ENCODE data around the gene MTIF2. TPM values are rescaled to one million over a fixed set of nuclear protein-coding genes. Genes with fewer than 3 reads are reported as not detected.
"Not testable (repeated sequence)": the region's sequence is repeated elsewhere in the genome, so short reads cannot be mapped to it uniquely, and the experiment has no call there.

The MTIF2 gene
- total RNA-seq, 5 donors from 2014 or later (not counting 1 experiment from before 2014, with no cell fraction given) = 21.1 to 31.5 (median 29.4) TPM

DNA sequence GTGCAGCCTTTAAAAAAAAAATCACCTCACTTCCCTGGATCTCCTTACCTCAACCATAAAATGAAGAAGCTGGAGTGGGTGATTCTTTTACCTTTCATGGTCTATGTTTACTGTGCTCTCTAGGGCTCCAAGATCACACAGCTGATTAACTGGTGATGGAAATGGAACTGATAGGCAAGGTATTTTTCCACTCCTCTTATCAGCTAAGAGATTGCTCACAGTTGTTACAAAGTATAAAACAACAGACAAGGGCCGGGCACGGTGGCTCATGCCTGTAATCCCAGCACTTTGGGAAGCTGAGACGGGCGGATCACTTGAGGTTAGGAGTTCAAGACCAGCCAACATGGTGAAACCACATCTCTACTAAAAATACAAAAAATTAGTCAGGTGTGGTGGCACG is 22.0 kb downstream of the MTIF2 start:
- Mint-ChIP-seq H3K36me3 (peaks cover 34% of the 10 kb centered on the region), H3K4me3 (no peak overlapping the region), H3K9me3 (no peaks in the 10 kb centered on the region), H3K27me3 (no peaks in the 10 kb centered on the region), H3K27ac (no peak overlapping the region), H3K4me1 (no peaks in the 10 kb centered on the region)
- no peak overlapping the region for H3K27ac ChIP-seq (ENCODE audit: low read length)
- no peak for ATAC-seq (replicated peaks in 1 of 4)
- ChIA-PET CTCF (no interaction called here), POLR2A (interaction anchor here (0.5 to 0.6 kb wide), 3 partner anchors 118 to 1205 kb away, joined by 3 read pairs; no protein-coding TSS in a partner anchor)
- WGBS (ENCODE audit: insufficient coverage) = 100% methylated on average over 4 of the region's 5 CpGs
- H3K27me3 ChIP-seq (replicated peaks in 1 of 2; ENCODE audit: control insufficient read depth in 2 of 2, extremely low read depth in 1 of 2, insufficient read depth in 2 of 2, low read length in 1 of 2) = no peaks in the 10 kb centered on the region
- H3K9me3 ChIP-seq = no peaks in the 10 kb centered on the region
- DNase-seq = no peak
- H3K4me1 ChIP-seq (ENCODE audit: control insufficient read depth in 1 of 2, extremely low read depth in 1 of 2, insufficient read depth in 2 of 2, low read length in 2 of 2) = no peaks in the 10 kb centered on the region
- peaks cover 0 to 26% of the 10 kb centered on the region in 2 donors for H3K36me3 ChIP-seq (ENCODE audit: control insufficient read depth in 2 of 2, extremely low read depth in 1 of 2, insufficient read depth in 1 of 2, low read length in 1 of 2)
- no peak overlapping the region for H3K4me3 ChIP-seq (ENCODE audit: control insufficient read depth in 1 of 2, extremely low read depth in 1 of 2, low read length in 1 of 2)

DNA sequence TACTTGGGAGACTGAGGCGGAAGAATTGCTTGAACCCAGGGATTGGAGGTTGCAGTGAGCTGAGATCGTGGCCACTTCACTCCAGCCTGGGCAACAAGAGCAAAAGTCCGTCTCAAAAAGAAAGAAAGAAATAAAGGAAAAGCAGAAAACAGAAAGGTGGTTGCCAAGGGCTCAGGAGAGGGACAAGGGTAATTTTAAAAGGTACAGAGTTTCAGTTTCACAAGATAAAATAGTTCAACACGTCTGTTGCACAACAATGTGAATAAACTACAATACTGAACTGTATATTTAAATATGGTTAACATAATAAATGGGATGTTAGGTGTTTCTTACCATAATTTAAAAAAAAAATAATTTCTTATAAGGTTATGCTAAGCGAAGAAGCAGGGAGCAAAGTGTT is 23.6 kb downstream of the MTIF2 start:
- Mint-ChIP-seq H3K27ac (no peak overlapping the region), H3K36me3 (peaks cover 34% of the 10 kb centered on the region)
- CTCF ChIA-PET = no interaction called here

DNA sequence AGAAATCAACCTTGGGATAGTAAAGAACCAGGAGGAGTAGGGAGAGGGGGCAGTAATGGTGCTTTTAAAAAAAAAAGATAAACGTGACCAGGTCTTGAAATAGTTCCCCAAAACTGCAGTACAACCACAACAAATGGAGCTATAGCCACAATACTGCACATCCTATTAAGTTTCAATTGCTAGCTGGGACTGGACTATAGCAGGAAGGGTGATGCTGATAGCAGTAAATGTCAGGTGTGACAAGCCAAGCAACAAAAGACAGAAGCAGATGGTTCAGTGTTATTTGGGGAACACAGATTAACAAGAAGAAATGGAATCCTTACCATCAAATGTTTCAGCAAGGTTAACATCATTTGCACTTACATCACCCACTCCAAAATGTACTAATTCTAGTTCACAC is 26.4 kb downstream of the MTIF2 start:
- no peaks in the 10 kb centered on the region for H3K9me3 ChIP-seq
- Mint-ChIP-seq H3K27me3 (no peaks in the 10 kb centered on the region), H3K9me3 (no peaks in the 10 kb centered on the region), H3K4me3 (no peak overlapping the region), H3K4me1 (peaks cover 5 to 7% (median 6%) of the 10 kb centered on the region in 3 donors), H3K27ac (peak overlapping the region in 1 of 2 donors; percentile 2), H3K36me3 (peaks cover 30% of the 10 kb centered on the region)
- CTCF ChIA-PET = no interaction called here
- ATAC-seq (replicated peaks in 1 of 4) (no peak), DNase-seq (no peak)
- H3K27ac ChIP-seq (ENCODE audit: low read length) = no peak overlapping the region
- H3K27me3 ChIP-seq (replicated peaks in 1 of 2; ENCODE audit: control insufficient read depth in 2 of 2, extremely low read depth in 1 of 2, insufficient read depth in 2 of 2, low read length in 1 of 2) = no peaks in the 10 kb centered on the region
- no peak overlapping the region for H3K4me3 ChIP-seq (ENCODE audit: control insufficient read depth in 1 of 2, extremely low read depth in 1 of 2, low read length in 1 of 2)
- WGBS (ENCODE audit: insufficient coverage) = no CpG with 5 or more reads among the region's 1 CpG
- H3K4me1 ChIP-seq (ENCODE audit: control insufficient read depth in 1 of 2, extremely low read depth in 1 of 2, insufficient read depth in 2 of 2, low read length in 2 of 2) = no peaks in the 10 kb centered on the region
- peaks cover 0 to 20% of the 10 kb centered on the region in 2 donors for H3K36me3 ChIP-seq (ENCODE audit: control insufficient read depth in 2 of 2, extremely low read depth in 1 of 2, insufficient read depth in 1 of 2, low read length in 1 of 2)
- POLR2A ChIA-PET = no interaction called here

More for the DNA sequence above, 23.6 kb downstream of the MTIF2 start:
- H3K4me1 ChIP-seq (ENCODE audit: control insufficient read depth in 1 of 2, extremely low read depth in 1 of 2, insufficient read depth in 2 of 2, low read length in 2 of 2) = no peaks in the 10 kb centered on the region
- H3K4me3 Mint-ChIP-seq = no peak overlapping the region
- no peaks in the 10 kb centered on the region for H3K9me3 Mint-ChIP-seq
- H3K4me3 ChIP-seq (ENCODE audit: control insufficient read depth in 1 of 2, extremely low read depth in 1 of 2, low read length in 1 of 2) = no peak overlapping the region
- POLR2A ChIA-PET = no interaction called here
- no peak overlapping the region for H3K27ac ChIP-seq (ENCODE audit: low read length)
- no peak for DNase-seq
- peaks cover 0 to 24% of the 10 kb centered on the region in 2 donors for H3K36me3 ChIP-seq (ENCODE audit: control insufficient read depth in 2 of 2, extremely low read depth in 1 of 2, insufficient read depth in 1 of 2, low read length in 1 of 2)
- no peaks in the 10 kb centered on the region for H3K27me3 ChIP-seq (replicated peaks in 1 of 2; ENCODE audit: control insufficient read depth in 2 of 2, extremely low read depth in 1 of 2, insufficient read depth in 2 of 2, low read length in 1 of 2)
- no peaks in the 10 kb centered on the region for H3K9me3 ChIP-seq
- no peaks in the 10 kb centered on the region for H3K27me3 Mint-ChIP-seq
- 100% methylated on average over 1 of the region's 5 CpGs for WGBS (ENCODE audit: insufficient coverage)
- H3K4me1 Mint-ChIP-seq = no peaks in the 10 kb centered on the region
- ATAC-seq (replicated peaks in 1 of 4) = no peak

DNA sequence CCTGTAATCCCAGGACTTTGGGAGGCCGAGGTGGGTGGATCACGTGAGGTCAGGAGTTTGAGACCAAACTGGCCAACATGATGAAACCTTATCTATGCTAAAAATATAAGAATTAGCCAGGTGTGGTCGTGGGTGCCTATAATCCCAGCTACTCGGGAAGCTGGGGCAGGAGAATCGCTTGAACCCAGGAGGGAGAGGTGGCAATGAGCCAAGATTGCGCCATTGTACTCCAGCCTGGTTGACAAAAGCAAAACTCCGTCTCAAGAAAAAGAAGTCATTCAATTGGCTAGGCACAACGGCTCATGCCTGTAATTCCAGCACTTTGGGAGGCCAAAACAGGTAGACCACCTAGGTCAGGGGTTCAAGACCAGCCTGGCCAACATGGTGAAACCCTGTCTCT is 27.4 kb downstream of the MTIF2 start:
- POLR2A ChIA-PET; H3K27me3 Mint-ChIP-seq; H3K27ac ChIP-seq (ENCODE audit: low read length); H3K9me3 Mint-ChIP-seq; H3K4me3 ChIP-seq (ENCODE audit: control insufficient read depth in 1 of 2, extremely low read depth in 1 of 2, low read length in 1 of 2); H3K4me1 ChIP-seq (ENCODE audit: control insufficient read depth in 1 of 2, extremely low read depth in 1 of 2, insufficient read depth in 2 of 2, low read length in 2 of 2); H3K4me3 Mint-ChIP-seq; H3K9me3 ChIP-seq; H3K27ac Mint-ChIP-seq; H3K4me1 Mint-ChIP-seq; CTCF ChIA-PET; H3K27me3 ChIP-seq (replicated peaks in 1 of 2; ENCODE audit: control insufficient read depth in 2 of 2, extremely low read depth in 1 of 2, insufficient read depth in 2 of 2, low read length in 1 of 2); ATAC-seq (replicated peaks in 1 of 4); DNase-seq: not testable (repeated sequence)
- WGBS (ENCODE audit: insufficient coverage) = 100% methylated on average over 6 of the region's 8 CpGs
- peaks cover 23% of the 10 kb centered on the region for H3K36me3 Mint-ChIP-seq
- H3K36me3 ChIP-seq (ENCODE audit: control insufficient read depth in 2 of 2, extremely low read depth in 1 of 2, insufficient read depth in 1 of 2, low read length in 1 of 2) = peaks cover 0 to 21% of the 10 kb centered on the region in 2 donors

DNA sequence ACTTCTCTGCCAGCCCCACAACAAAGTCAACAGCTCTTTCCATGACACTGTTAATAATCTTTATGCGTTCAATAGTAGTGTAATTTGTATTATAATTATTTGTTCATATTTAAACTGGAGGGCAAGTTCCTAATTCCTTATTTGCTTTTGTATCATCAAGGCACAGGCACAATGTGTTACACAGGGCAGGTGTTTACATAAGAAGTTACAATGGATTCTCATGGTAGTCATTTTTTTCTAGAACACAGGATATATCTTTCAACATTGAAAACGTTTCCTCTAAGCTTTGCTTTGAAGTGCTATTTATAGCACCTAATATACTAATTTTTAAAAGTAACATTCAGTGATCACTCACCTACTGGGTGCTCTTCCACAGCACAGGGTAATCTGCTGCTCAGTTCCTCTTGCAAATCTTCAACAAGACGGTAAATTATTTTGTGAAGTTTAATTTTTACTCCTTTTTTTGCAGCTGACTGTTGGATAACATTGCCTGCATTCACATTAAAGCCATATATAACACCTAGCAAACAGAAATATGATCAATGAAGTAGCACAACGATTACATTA is 29.3 kb downstream of the MTIF2 start:
- ATAC-seq (replicated peaks in 1 of 4) (peak in 1 of 4 experiments; percentile 20), DNase-seq (no peak)
- CTCF ChIA-PET = no interaction called here
- Mint-ChIP-seq H3K4me3 (no peak overlapping the region), H3K4me1 (peaks cover 6 to 23% (median 18%) of the 10 kb centered on the region in 3 donors), H3K27me3 (no peaks in the 10 kb centered on the region), H3K27ac (no peak overlapping the region), H3K9me3 (no peaks in the 10 kb centered on the region), H3K36me3 (peaks cover 31% of the 10 kb centered on the region)
- Histone ChIP-seq H3K36me3 (ENCODE audit: control insufficient read depth in 2 of 2, extremely low read depth in 1 of 2, insufficient read depth in 1 of 2, low read length in 1 of 2) (peaks cover 0 to 38% of the 10 kb centered on the region in 2 donors), H3K27ac (ENCODE audit: low read length) (no peak overlapping the region), H3K4me1 (ENCODE audit: control insufficient read depth in 1 of 2, extremely low read depth in 1 of 2, insufficient read depth in 2 of 2, low read length in 2 of 2) (peaks cover 0 to under 1% of the 10 kb centered on the region in 2 experiments), H3K4me3 (ENCODE audit: control insufficient read depth in 1 of 2, extremely low read depth in 1 of 2, low read length in 1 of 2) (no peak overlapping the region), H3K9me3 (no peaks in the 10 kb centered on the region), H3K27me3 (replicated peaks in 1 of 2; ENCODE audit: control insufficient read depth in 2 of 2, extremely low read depth in 1 of 2, insufficient read depth in 2 of 2, low read length in 1 of 2) (no peaks in the 10 kb centered on the region)
- no CpG with 5 or more reads among the region's 4 CpGs for WGBS (ENCODE audit: insufficient coverage)
- POLR2A ChIA-PET = interaction anchor here in 1 of 2 donors (0.6 to 0.7 kb wide), 2 partner anchors 22 to 261 kb away, joined by 4 to 12 read pairs; no protein-coding TSS in a partner anchor

DNA sequence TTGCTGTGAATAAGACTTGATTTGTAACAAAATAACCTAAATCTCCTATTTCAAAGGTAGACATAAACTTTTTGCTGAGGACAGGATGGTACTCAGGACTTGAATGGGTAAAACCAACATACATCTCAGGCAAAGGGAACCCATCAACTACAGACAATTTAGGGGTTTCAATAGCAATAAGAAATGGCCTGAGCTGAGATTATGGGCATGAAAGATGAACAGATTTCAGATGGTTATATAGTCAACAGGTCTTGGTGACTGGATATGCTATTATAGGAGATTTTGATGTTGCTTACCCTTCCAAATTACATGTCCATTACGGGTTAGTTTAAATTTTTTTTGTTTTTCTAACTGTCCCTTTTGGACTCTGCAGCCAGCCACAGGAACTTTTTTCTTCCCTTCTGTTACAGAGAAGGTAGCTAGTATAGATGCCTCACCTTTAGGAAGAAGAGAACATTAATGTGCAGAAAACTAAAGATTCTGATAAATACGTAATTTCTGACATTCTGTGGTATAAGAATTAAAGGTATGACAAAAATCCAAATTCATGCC is 32.0 kb downstream of the MTIF2 start:
- H3K36me3 Mint-ChIP-seq = peaks cover 33% of the 10 kb centered on the region
- H3K27me3 ChIP-seq (replicated peaks in 1 of 2; ENCODE audit: control insufficient read depth in 2 of 2, extremely low read depth in 1 of 2, insufficient read depth in 2 of 2, low read length in 1 of 2) = no peaks in the 10 kb centered on the region
- no peaks in the 10 kb centered on the region for H3K9me3 Mint-ChIP-seq
- H3K4me3 Mint-ChIP-seq = no peak overlapping the region
- ATAC-seq (replicated peaks in 1 of 4) (no peak), DNase-seq (no peak)
- CTCF ChIA-PET = interaction anchor here in 1 of 2 donors (0.7 kb wide), 1 partner anchor 14 kb away, joined by 3 read pairs; no protein-coding TSS in a partner anchor
- no peak overlapping the region for H3K27ac ChIP-seq (ENCODE audit: low read length)
- no peaks in the 10 kb centered on the region for H3K9me3 ChIP-seq
- no peaks in the 10 kb centered on the region for H3K27me3 Mint-ChIP-seq
- no peak overlapping the region for H3K4me3 ChIP-seq (ENCODE audit: control insufficient read depth in 1 of 2, extremely low read depth in 1 of 2, low read length in 1 of 2)
- no CpG with 5 or more reads among the region's 2 CpGs for WGBS (ENCODE audit: insufficient coverage)
- no peak overlapping the region for H3K27ac Mint-ChIP-seq
- POLR2A ChIA-PET = no interaction called here
- peaks cover 0 to 45% of the 10 kb centered on the region in 2 donors for H3K36me3 ChIP-seq (ENCODE audit: control insufficient read depth in 2 of 2, extremely low read depth in 1 of 2, insufficient read depth in 1 of 2, low read length in 1 of 2)
- peaks cover 11 to 16% of the 10 kb centered on the region in 2 experiments for H3K4me1 ChIP-seq (ENCODE audit: control insufficient read depth in 1 of 2, extremely low read depth in 1 of 2, insufficient read depth in 2 of 2, low read length in 2 of 2)
- peaks cover 26 to 40% (median 36%) of the 10 kb centered on the region in 3 donors for H3K4me1 Mint-ChIP-seq
